Activated CD8-positive, alpha-beta memory T cell treated with anti-CD3 and anti-CD28 coated beads for 48 hours (primary cell): Measurements from ENCODE around the gene FAM114A1.
"Not testable (repeated sequence)": the region's sequence is repeated elsewhere in the genome, so short reads cannot be mapped to it uniquely, and the experiment has no call there.

ENCODE experiments used
- DNase-seq, 3 experiments: peaks; one replicate each; pipeline ENCODE4 v3.0.0-alpha.2; 2020; ENCODE audit warnings: low read depth in 2 of 3, low spot score in 2 of 3

The FAM114A1 gene

GRCh38 chr4:38902695-38903094, 35.1 kb downstream of the FAM114A1 start:
- DNase-seq, result no peak

GRCh38 chr4:38904090-38904666, 36.6 kb downstream of the FAM114A1 start:
- DNase-seq, result no peak

- DNase-seq, result no peak
Measured at GRCh38 chr4:38904682-38905081, 37.1 kb downstream of the FAM114A1 start.

- DNase-seq, result no peak
Measured at GRCh38 chr4:38905652-38906385, 38.2 kb downstream of the FAM114A1 start.

- no peak for DNase-seq
Measured at GRCh38 chr4:38907696-38908270, 40.2 kb downstream of the FAM114A1 start.

GRCh38 chr4:38909015-38909414, 41.4 kb downstream of the FAM114A1 start:
- DNase-seq, result no peak

GRCh38 chr4:38911257-38911656, 43.7 kb downstream of the FAM114A1 start:
- no peak for DNase-seq

- no peak for DNase-seq
Measured at GRCh38 chr4:38914854-38915253, 47.2 kb downstream of the FAM114A1 start.

- DNase-seq, result not testable (repeated sequence)
Measured at GRCh38 chr4:38916267-38916666, 48.7 kb downstream of the FAM114A1 start.

- DNase-seq, result no peak
Measured at GRCh38 chr4:38917481-38918025, 49.9 kb downstream of the FAM114A1 start.

GRCh38 chr4:38919494-38919893, 51.9 kb downstream of the FAM114A1 start:
- no peak for DNase-seq

GRCh38 chr4:38920186-38920585, 52.6 kb downstream of the FAM114A1 start:
- no peak for DNase-seq

GRCh38 chr4:38920677-38921076, 53.1 kb downstream of the FAM114A1 start:
- no peak for DNase-seq

GRCh38 chr4:38921151-38921550, 53.5 kb downstream of the FAM114A1 start:
- DNase-seq, result no peak

- DNase-seq, result no peak
Measured at GRCh38 chr4:38923746-38924145, 56.1 kb downstream of the FAM114A1 start.

GRCh38 chr4:38924353-38924752, 56.7 kb downstream of the FAM114A1 start:
- no peak for DNase-seq

- DNase-seq, result no peak
Measured at GRCh38 chr4:38925492-38926413, 58.1 kb downstream of the FAM114A1 start.

- no peak for DNase-seq
Measured at GRCh38 chr4:38926896-38927295, 59.3 kb downstream of the FAM114A1 start.

- DNase-seq, result no peak
Measured at GRCh38 chr4:38928568-38928967, 61.0 kb downstream of the FAM114A1 start.

GRCh38 chr4:38928974-38929373, 61.4 kb downstream of the FAM114A1 start:
- no peak for DNase-seq

- no peak for DNase-seq
Measured at GRCh38 chr4:38930204-38930603, 62.6 kb downstream of the FAM114A1 start.
